GM12878 (cell line): Measurements from ENCODE around the gene DOK1. TPM values are rescaled to one million over a fixed set of nuclear protein-coding genes. Genes with fewer than 3 reads are reported as not detected.
A peak's percentile ranks its signal among the peaks of the same experiment; 100 is the strongest.

Source experiments
- CBX5 ChIP-seq: sonication (generic); IDR thresholded peaks from 2 replicates; pipeline ENCODE4 v1.6.1; 2016; ENCODE audit warnings: low read depth, moderate library complexity, mild to moderate bottlenecking, inconsistent platforms
- CREB1 ChIP-seq: IDR thresholded peaks from 2 replicates; pipeline ENCODE4 v1.6.1; 2012; ENCODE audit warnings: low read depth, mild to moderate bottlenecking, inconsistent platforms
- CTCF ChIP-seq, 3 experiments: IDR thresholded peaks in 2 of 3; conservative IDR thresholded peaks in 1 of 3; 2 replicates each; pipeline ENCODE4 v1.5.1; 2011; ENCODE audit warnings: low read depth in 3 of 3, low read length in 3 of 3, mild to moderate bottlenecking in 3 of 3, control low read depth in 2 of 3, moderate library complexity in 2 of 3, inconsistent platforms in 1 of 3, mixed read lengths in 1 of 3; ENCODE audit not compliant: control insufficient read depth in 2 of 3, insufficient read depth in 1 of 3; ENCODE audit errors: extremely low read depth in 1 of 3
- EZH2 ChIP-seq: IDR thresholded peaks from 2 replicates; pipeline ENCODE4 v1.6.1; 2012; ENCODE audit warnings: low read depth, mild to moderate bottlenecking, control low read depth, inconsistent platforms, low read length, borderline replicate concordance; ENCODE audit not compliant: control insufficient read depth
- LARP7 ChIP-seq: fragments of 450-650 bp; IDR thresholded peaks from 2 replicates; pipeline ENCODE4 v1.6.1; 2017; ENCODE audit warnings: mild to moderate bottlenecking
- POLR2A ChIP-seq: IDR thresholded peaks from 2 replicates; pipeline ENCODE4 v1.6.1; 2011; ENCODE audit warnings: low read depth, mild to moderate bottlenecking, low read length
- POU2F2 ChIP-seq: IDR thresholded peaks from 3 replicates; pipeline ENCODE4 v1.6.1; 2011; ENCODE audit warnings: low read depth, mild to moderate bottlenecking, low read length, borderline replicate concordance
- RELB ChIP-seq: fragments of 450-650 bp; IDR thresholded peaks from 2 replicates; pipeline ENCODE4 v1.6.1; 2017; ENCODE audit warnings: low read depth, mild to moderate bottlenecking, moderate library complexity
- SMARCA5 ChIP-seq: fragments of 450-650 bp; IDR thresholded peaks from 2 replicates; pipeline ENCODE4 v1.6.1; 2017; ENCODE audit warnings: mild to moderate bottlenecking
- YY1 ChIP-seq: IDR thresholded peaks from 2 replicates; pipeline ENCODE4 v1.6.1; 2011; ENCODE audit warnings: low read depth, mild to moderate bottlenecking, low read length
- polyA plus RNA-seq, 11 experiments: library from polyadenylated mRNA; depleted of rRNA in 4 of 11; unstranded in 6 of 11; stranded (reverse) in 5 of 11; fragments of >200 nt; fragmentation: Nextera tagmentation in 4 of 11; fragmentation: Illumina TruSeq in 1 of 11; extraction: Ambion mirVana in 4 of 11; extraction: Trizol in 1 of 11; gene quantifications; 1 replicate in 1 of 11; 2 replicates in 10 of 11; pipeline versions ENCODE4 v1.2.1 to v1.2.3, GENCODE V29; 2011 to 2016; ENCODE audit warnings: inconsistent platforms in 2 of 11, missing spikeins in 2 of 11, low read depth in 1 of 11
- total RNA-seq, 4 experiments: library from RNA; depleted of rRNA in 3 of 4; stranded (reverse); fragments of >200 nt in 3 of 4; fragmentation: Illumina TruSeq in 1 of 4; extraction: Trizol in 1 of 4; gene quantifications; 2 replicates each; pipeline versions ENCODE4 v1.2.1 to v1.2.3, GENCODE V29; 2013 to 2021

The DOK1 gene
- total and polyA plus RNA-seq, 10 of the 15 experiments (the other 5 are each of a cell fraction or from before 2014, with no cell fraction given): 1.4 to 104 (median 59.7) TPM

GRCh38 chr2:74554820-74555531 lies 456 bp downstream of the DOK1 start (continued):
- TF ChIP-seq RELB (peak; percentile 45; the same call in 1 of the 2 replicates), CTCF (IDR thresholded peaks at IDR 0.05 in 2 of 3, conservative IDR thresholded peaks at IDR 0.05 in 1 of 3; ENCODE audit: control insufficient read depth in 2 of 3, extremely low read depth in 1 of 3, insufficient read depth in 1 of 3, low read depth in 3 of 3, low read length in 3 of 3) (no peak), POU2F2 (no peak), POLR2A (peak; percentile 60; the same call in 1 of the 2 replicates), YY1 (0 out of 2 replicates have a peak, but pooled peaks have one; percentile 51), LARP7 (no peak; the same call in 1 of the 2 replicates), EZH2 (no peak), SMARCA5 (no peak), CREB1 (no peak), CBX5 (no peak)
- TF ChIP-seq, all 136 proteins: peak for 15
